ENCODE data around the gene TMOD1. TPM values are rescaled to one million over a fixed set of nuclear protein-coding genes. Genes with fewer than 3 reads are reported as not detected.
"Not testable (repeated sequence)": the region's sequence is repeated elsewhere in the genome, so short reads cannot be mapped to it uniquely, and the experiment has no call there.

Gene TMOD1
- total RNA-seq, 4 donors from 2014 or later, result 10.1 to 33.8 (median 21.0) TPM

DNA sequence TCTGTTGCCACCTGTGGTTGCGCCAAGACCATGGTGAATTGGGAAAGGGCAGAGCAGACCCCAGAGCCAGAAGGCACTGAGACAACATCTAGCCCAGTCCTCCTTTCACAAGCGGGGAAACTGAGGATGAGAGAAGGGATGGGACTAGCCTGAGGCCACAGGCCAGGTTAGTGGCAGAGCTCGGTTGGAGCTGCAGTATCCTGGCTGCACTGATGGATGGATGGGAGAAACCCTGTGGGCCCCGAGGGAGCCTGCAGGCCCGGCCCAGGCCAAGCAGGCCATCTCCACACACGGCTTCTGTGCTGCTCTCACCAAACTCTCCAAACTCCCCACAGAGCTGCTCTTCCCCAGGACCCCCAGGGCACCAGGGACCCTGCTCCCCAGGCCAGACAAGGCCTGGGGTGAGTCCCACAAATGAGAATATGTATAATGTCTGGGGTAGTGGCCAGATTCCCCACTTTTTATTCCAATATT is 71.5 kb downstream of the TMOD1 start:
- DNase-seq (ENCODE audit: low spot score) (no peak), ATAC-seq (ENCODE audit: low FRiP score) (no peak)
- TF ChIP-seq, protein P1, sequence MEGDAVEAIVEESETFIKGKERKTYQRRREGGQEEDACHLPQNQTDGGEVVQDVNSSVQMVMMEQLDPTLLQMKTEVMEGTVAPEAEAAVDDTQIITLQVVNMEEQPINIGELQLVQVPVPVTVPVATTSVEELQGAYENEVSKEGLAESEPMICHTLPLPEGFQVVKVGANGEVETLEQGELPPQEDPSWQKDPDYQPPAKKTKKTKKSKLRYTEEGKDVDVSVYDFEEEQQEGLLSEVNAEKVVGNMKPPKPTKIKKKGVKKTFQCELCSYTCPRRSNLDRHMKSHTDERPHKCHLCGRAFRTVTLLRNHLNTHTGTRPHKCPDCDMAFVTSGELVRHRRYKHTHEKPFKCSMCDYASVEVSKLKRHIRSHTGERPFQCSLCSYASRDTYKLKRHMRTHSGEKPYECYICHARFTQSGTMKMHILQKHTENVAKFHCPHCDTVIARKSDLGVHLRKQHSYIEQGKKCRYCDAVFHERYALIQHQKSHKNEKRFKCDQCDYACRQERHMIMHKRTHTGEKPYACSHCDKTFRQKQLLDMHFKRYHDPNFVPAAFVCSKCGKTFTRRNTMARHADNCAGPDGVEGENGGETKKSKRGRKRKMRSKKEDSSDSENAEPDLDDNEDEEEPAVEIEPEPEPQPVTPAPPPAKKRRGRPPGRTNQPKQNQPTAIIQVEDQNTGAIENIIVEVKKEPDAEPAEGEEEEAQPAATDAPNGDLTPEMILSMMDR (IDR thresholded peaks at IDR 0.05), result no peak

DNA sequence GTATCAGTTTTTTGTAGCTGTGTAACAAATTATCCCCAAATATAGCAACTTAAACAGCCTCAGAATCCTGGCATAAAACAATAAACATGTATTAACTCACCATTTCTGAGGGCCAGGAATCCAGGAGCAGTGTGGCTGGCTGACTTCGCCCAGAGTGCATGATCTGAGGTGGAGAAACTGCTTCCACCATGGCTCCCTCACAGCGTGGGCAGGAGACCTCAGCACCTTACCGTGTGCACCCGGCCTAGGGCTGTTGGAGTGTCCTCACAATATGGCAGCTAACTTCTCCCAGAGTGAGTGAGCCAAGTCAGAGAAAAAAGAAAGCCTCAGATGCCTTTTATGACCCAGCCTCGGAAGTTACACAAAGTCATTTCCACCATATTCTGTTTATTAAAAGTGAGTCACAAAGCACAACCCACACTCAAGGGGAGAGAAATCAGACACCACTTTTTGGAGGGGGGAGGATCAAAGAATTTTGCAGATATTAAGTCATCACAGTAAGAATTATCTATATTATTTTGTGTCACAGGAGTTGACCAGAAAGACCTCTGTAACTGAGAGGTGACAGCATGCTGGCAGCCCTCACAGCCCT is 72.1 kb downstream of the TMOD1 start:
- ATAC-seq (ENCODE audit: low FRiP score) (no peak), DNase-seq (ENCODE audit: low spot score) (no peak)
- TF ChIP-seq, protein P1 (IDR thresholded peaks at IDR 0.05), result no peak

DNA sequence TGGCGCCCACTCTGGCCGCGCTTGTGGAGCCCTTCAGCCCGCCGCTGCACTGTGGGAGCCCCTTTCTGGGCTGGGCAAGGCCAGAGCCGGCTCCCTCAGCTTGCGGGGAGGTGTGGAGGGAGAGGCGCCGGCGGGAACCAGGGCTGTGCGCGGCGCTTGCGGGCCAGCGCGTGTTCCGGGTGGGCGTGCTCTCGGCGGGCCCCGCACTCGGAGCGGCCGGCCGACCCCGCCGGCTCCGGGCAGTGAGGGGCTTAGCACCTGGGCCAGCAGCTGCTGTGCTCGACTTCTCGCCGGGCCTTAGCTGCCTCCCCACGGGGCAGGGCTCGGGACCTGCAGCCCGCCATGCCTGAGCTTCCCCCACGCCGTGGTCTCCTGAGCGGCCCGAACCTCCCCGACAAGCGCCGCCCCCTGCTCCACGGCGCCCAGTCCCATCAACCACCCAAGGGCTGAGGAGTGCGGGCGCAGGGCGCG is 72.7 kb downstream of the TMOD1 start:
- ATAC-seq (ENCODE audit: low FRiP score); DNase-seq (ENCODE audit: low spot score): not testable (repeated sequence)

DNA sequence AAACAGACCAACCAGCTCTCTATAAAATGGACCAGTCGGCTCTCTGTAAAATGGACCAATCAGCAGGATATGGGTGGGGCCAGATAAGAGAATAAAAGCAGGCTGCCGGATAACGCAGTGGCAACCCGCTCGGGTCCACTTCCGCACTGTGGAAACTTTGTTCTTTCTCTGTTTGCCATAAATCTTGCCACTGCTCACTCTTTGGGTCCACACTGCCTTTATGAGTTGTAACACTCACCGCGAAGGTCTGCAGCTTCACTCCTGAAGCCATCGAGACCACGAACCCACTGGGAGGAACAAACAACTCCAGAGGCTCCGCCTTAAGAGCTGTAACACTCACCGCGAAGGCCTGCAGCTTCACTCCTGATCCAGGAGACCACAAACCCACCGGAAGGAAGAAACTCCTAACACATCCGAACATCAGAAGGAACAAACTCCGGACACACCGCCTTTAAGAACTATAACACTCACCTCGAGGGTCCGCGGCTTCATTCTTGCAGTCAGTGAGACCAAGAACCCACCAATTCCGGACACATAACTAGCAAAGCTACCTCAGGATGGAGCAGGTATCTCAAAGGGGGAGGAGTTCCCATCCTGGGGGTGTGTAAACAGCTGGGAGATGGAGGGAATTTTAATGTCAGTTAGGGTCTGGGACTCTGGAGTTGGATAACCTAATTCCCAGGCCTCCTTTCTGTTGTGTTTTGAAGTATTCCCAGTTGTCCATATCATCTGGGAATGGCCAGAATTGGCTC is 73.6 kb downstream of the TMOD1 start:
- ATAC-seq (ENCODE audit: low FRiP score); DNase-seq (ENCODE audit: low spot score): not testable (repeated sequence)

DNA sequence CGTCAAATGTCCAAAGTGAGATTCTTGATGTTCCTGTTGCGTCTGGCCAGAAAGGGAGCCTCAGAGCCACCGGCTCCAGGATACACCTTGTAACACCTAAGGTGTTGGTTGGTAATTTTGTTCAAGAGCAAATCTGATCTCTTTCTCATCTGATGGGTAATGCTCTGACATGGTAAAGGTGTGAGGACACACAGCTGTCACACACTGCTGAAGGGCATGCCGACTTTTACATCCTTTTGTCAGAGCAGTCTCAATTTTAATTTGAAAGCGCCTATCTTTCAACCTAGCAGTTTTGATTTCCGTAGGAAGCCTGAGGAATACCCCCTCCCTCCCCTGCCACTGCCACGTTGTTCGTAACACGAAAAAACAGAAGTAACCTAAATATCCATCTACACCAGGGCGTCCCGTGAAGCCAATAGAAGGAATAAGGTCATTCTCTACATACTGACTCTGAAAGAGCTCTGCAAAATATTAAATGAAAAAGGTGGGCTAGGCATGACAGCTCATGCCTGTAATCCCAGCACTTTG is 74.3 kb downstream of the TMOD1 start:
- DNase-seq (ENCODE audit: low spot score) (no peak), ATAC-seq (ENCODE audit: low FRiP score) (no peak)
- TF ChIP-seq, protein P1 (IDR thresholded peaks at IDR 0.05), result no peak

DNA sequence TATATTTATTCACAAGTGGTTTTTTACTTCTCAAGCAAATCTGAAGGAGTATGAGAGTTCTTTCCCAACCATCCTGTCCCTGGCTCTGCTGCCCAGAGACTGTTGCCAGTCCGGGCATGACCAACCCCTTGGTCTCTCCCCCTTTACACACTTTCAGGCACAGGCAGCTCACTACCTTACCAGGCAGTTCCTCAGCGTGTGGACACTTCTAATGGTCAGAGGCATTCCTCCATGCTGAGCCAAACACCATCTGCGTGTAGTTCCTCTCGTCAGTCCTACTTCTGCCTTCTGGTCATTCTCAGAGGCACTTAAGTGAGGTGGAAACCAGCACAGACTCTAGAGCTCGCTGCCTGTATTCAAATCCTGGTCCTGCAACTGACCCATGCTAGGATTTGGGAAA is 75.6 kb downstream of the TMOD1 start:
- no peak for ATAC-seq (ENCODE audit: low FRiP score)

DNA sequence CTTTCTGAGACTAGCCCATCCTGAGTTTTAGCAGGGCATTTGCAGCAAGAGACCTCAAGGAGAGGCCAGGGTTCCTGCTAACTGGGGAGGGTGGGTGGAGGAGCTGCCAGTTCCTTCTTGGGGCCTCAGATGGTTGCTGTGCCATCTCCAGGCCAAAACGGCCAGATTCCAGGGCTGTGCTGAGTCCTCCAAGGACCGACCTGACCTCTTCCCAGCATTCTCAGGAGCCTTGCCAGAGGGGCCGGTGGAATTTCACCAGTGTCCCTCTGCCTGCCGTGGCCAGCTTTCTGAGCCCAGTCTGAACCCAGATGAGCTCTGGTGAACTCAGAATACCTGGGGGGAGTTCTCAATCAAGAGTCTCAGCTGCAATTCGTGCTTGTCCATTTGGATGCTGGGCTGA is 77.4 kb downstream of the TMOD1 start:
- DNase-seq (ENCODE audit: low spot score) (no peak), ATAC-seq (ENCODE audit: low FRiP score) (no peak)
- TF ChIP-seq, protein P1 (IDR thresholded peaks at IDR 0.05), result no peak

More for the DNA sequence above, 75.6 kb downstream of the TMOD1 start:
- no peak for DNase-seq (ENCODE audit: low spot score)
- TF ChIP-seq, protein P1 (IDR thresholded peaks at IDR 0.05), result no peak

DNA sequence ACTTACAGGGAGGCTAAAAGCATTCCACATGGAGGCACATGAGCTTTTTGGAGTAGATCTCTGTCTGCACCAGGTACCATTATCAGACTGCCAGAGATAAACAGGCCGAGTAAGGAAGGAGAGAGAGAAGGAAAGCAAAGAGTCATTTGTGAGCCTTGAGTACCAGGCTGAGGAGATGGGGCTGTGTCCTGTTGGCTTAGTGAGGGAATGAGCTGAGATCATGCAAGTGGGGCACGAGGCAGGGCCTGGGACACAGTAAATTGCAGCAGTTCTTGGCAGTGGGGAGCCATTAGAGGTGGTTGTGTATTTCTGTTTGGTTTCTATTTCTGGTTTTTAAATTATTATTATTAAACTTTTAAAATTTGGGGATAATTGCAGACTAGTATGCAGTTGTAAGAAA is 78.4 kb downstream of the TMOD1 start:
- ATAC-seq (ENCODE audit: low FRiP score) (no peak), DNase-seq (ENCODE audit: low spot score) (no peak)
- TF ChIP-seq, protein P1 (IDR thresholded peaks at IDR 0.05), result no peak

DNA sequence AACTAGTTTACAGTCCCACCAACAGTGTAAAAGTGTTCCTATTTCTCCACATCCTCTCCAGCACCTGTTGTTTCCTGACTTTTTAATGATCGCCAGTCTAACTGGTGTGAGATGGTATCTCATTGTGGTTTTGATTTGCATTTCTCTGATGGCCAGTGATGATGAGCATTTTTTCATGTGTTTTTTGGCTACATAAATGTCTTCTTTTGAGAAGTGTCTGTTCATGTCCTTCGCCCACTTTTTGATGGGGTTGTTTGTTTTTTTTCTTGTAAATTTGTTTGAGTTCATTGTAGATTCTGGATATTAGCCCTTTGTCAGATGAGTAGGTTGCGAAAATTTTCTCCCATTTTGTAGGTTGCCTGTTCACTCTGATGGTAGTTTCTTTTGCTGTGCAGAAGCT is 80.1 kb downstream of the TMOD1 start:
- ATAC-seq (ENCODE audit: low FRiP score); DNase-seq (ENCODE audit: low spot score): not testable (repeated sequence)

DNA sequence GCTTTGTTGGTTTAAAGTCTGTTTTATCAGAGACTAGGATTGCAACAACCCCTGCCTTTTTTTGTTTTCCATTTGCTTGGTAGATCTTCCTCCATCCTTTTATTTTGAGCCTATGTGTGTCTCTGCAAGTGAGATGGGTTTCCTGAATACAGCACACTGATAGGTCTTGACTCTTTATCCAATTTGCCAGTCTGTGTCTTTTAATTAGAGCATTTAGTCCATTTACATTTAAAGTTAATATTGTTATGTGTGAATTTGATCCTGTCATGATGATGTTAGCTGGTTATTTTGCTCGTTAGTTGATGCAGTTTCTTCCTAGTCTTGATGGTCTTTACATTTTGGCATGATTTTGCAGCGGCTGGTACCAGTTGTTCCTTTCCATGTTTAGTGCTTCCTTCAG is 83.3 kb downstream of the TMOD1 start:
- not testable (repeated sequence) for ATAC-seq (ENCODE audit: low FRiP score); DNase-seq (ENCODE audit: low spot score)

DNA sequence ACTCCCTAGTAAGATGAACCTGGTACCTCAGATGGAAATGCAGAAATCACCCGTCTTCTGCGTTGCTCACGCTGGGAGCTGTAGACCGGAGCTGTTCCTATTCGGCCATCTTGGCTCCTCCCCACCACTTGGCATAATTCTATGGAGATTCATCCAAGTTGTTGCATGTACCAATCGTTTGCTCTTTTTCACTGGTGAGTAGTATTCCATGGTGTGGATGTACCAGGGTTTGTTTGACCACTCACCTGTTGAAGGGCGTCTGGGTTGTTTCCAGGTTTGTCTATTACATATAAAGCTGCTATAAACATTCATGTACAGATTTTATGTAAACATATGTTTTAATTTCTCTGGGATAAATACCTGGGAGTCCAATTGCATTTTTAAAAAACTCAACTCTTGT is 85.4 kb downstream of the TMOD1 start:
- ATAC-seq (ENCODE audit: low FRiP score); DNase-seq (ENCODE audit: low spot score): not testable (repeated sequence)
